H1 (cell line): ENCODE measurements around the gene RUFY3. TPM values are rescaled to one million over a fixed set of nuclear protein-coding genes. Genes with fewer than 3 reads are reported as not detected.

ENCODE experiments used
- CTCF ChIA-PET: fragments of 300-600 bp; sonication (Branson Sonifier 250); formaldehyde crosslinking; loops from one replicate; lab custom pipeline; 2021; ENCODE audit not compliant: partially characterized antibody; lab: Charles Lee
- POLR2A ChIA-PET: fragments of 300-600 bp; sonication (Branson Sonifier 250); formaldehyde crosslinking; loops from one replicate; lab custom pipeline; 2021; ENCODE audit warnings: inconsistent platforms; ENCODE audit not compliant: partially characterized antibody; lab: Charles Lee
- DNase-seq, 2 experiments: peaks; one replicate each; pipeline versions ENCODE4 v3.0.0 to v3.0.0-alpha.2; 2010 to 2022; ENCODE audit warnings: low spot score in 2 of 2, low read depth in 1 of 2, mixed read lengths in 1 of 2
- FAIRE-seq: peaks from 2 replicates; lab custom pipeline; 2011; peaks lifted over from hg19 to GRCh38; lab: Jason Lieb, UNC
- H2AFZ ChIP-seq: 2 replicates; pipeline ENCODE4 v1.8.1; 2012; ENCODE audit warnings: low read length, inconsistent platforms
- H2AK5ac ChIP-seq: 2 replicates; pipeline ENCODE4 v1.6.1; 2013; ENCODE audit warnings: low read depth, low read length
- H2BK120ac ChIP-seq: replicated peaks from 2 replicates; pipeline ENCODE3; 2013; ENCODE audit warnings: low read depth, low read length, inconsistent platforms
- H2BK12ac ChIP-seq: 2 replicates; pipeline ENCODE4 v1.6.1; 2013; ENCODE audit warnings: low read depth, low read length
- H2BK15ac ChIP-seq: 2 replicates; pipeline ENCODE4 v1.6.1; 2013; ENCODE audit warnings: low read length
- H2BK20ac ChIP-seq: 2 replicates; pipeline ENCODE4 v1.6.1; 2013; ENCODE audit warnings: low read length
- H2BK5ac ChIP-seq: 2 replicates; pipeline ENCODE4 v1.6.1; 2013; ENCODE audit warnings: low read depth, low read length
- H3K14ac ChIP-seq: 2 replicates; pipeline ENCODE4 v1.6.1; 2013; ENCODE audit warnings: inconsistent platforms; ENCODE audit not compliant: insufficient read length
- H3K18ac ChIP-seq: 2 replicates; pipeline ENCODE4 v1.6.1; 2013; ENCODE audit warnings: low read length; ENCODE audit errors: extremely low read depth
- H3K23ac ChIP-seq: 2 replicates; pipeline ENCODE4 v1.6.1; 2013; ENCODE audit warnings: inconsistent platforms; ENCODE audit not compliant: insufficient read length
- H3K23me2 ChIP-seq: 2 replicates; pipeline ENCODE4 v1.6.1; 2013; ENCODE audit warnings: low read depth, low read length
- H3K27ac ChIP-seq: 2 replicates; pipeline ENCODE4 v1.6.1; 2011; ENCODE audit warnings: low read depth, low read length, inconsistent platforms
- H3K27me3 ChIP-seq, 4 experiments: replicated peaks in 1 of 4; 1 replicate in 1 of 4; 2 replicates in 3 of 4; pipeline versions ENCODE4 v1.6.1 to v1.8.1; 2011 to 2013; ENCODE audit warnings: low read length in 3 of 4, mild to moderate bottlenecking in 3 of 4, inconsistent platforms in 2 of 4, mixed read lengths in 2 of 4, moderate library complexity in 1 of 4; ENCODE audit not compliant: control insufficient read depth in 3 of 4, insufficient read depth in 3 of 4; ENCODE audit errors: extremely low read depth in 1 of 4
- H3K36me3 ChIP-seq, 4 experiments: 2 replicates each; pipeline versions ENCODE4 v1.6.1 to v1.8.1; 2011 to 2013; ENCODE audit warnings: mild to moderate bottlenecking in 4 of 4, low read length in 3 of 4, moderate library complexity in 2 of 4, control low read depth in 1 of 4, inconsistent platforms in 1 of 4; ENCODE audit not compliant: insufficient read depth in 4 of 4, control insufficient read depth in 2 of 4
- H3K4ac ChIP-seq: replicated peaks from 2 replicates; pipeline ENCODE3; 2013; ENCODE audit warnings: low read length, low read depth, mixed read lengths, inconsistent platforms; ENCODE audit not compliant: insufficient read length
- H3K4me1 ChIP-seq, 4 experiments: replicated peaks in 1 of 4; 1 replicate in 1 of 4; 2 replicates in 3 of 4; pipeline versions ENCODE4 v1.6.1 to v1.8.1; 2011 to 2013; ENCODE audit warnings: low read length in 3 of 4, inconsistent platforms in 2 of 4, mixed read lengths in 1 of 4; ENCODE audit not compliant: insufficient read depth in 4 of 4, control insufficient read depth in 3 of 4
- H3K4me2 ChIP-seq, 2 experiments: 2 replicates each; pipeline versions ENCODE4 v1.6.1 to v1.8.1; 2011 to 2013; ENCODE audit warnings: low read depth in 2 of 2, low read length in 2 of 2, control low read depth in 1 of 2, inconsistent platforms in 1 of 2, mild to moderate bottlenecking in 1 of 2; ENCODE audit not compliant: insufficient read depth in 1 of 2
- H3K4me3 ChIP-seq, 4 experiments: fragments of 200-600, 300-600 bp in 1 of 4; sonication (generic), shearing (Covaris generic), sonication (Bioruptor Twin) in 1 of 4; 2 replicates each; pipeline versions ENCODE4 v1.5.1 to v1.8.1; 2011 to 2016; ENCODE audit warnings: low read length in 4 of 4, low read depth in 3 of 4, control low read depth in 2 of 4, inconsistent platforms in 2 of 4, mild to moderate bottlenecking in 2 of 4, mixed read lengths in 1 of 4, moderate library complexity in 1 of 4; ENCODE audit not compliant: insufficient read depth in 2 of 4; ENCODE audit errors: extremely low read depth in 1 of 4
- H3K56ac ChIP-seq: replicated peaks from 2 replicates; pipeline ENCODE3; 2013; ENCODE audit warnings: low read depth, mild to moderate bottlenecking, mixed read lengths, low read length, inconsistent platforms; ENCODE audit not compliant: insufficient read length
- H3K79me1 ChIP-seq: 2 replicates; pipeline ENCODE4 v1.6.1; 2013; ENCODE audit warnings: low read depth, low read length, control low read depth
- H3K79me2 ChIP-seq, 2 experiments: 2 replicates each; pipeline versions ENCODE4 v1.6.1 to v1.8.1; 2012 to 2013; ENCODE audit warnings: low read length in 2 of 2, mild to moderate bottlenecking in 2 of 2, inconsistent platforms in 1 of 2; ENCODE audit not compliant: insufficient read depth in 2 of 2, control insufficient read depth in 1 of 2
- H3K9ac ChIP-seq, 4 experiments: replicated peaks in 1 of 4; 1 replicate in 1 of 4; 2 replicates in 3 of 4; pipeline versions ENCODE4 v1.6.1 to v1.8.1; 2011 to 2013; ENCODE audit warnings: low read depth in 3 of 4, low read length in 3 of 4, control low read depth in 2 of 4, mild to moderate bottlenecking in 2 of 4, moderate library complexity in 2 of 4, inconsistent platforms in 1 of 4; ENCODE audit errors: extremely low read depth in 1 of 4
- H3K9me3 ChIP-seq, 2 experiments: 2 replicates each; pipeline versions ENCODE4 v1.6.1 to v1.8.1; 2012 to 2013; ENCODE audit warnings: mild to moderate bottlenecking in 2 of 2, moderate library complexity in 2 of 2, control low read depth in 1 of 2, inconsistent platforms in 1 of 2, low read depth in 1 of 2, low read length in 1 of 2, mixed read lengths in 1 of 2; ENCODE audit not compliant: insufficient read depth in 2 of 2
- H4K20me1 ChIP-seq, 2 experiments: replicated peaks in 1 of 2; 2 replicates each; pipeline versions ENCODE3 to v1.8.1; 2011 to 2013; ENCODE audit warnings: inconsistent platforms in 2 of 2, low read length in 2 of 2, mild to moderate bottlenecking in 1 of 2; ENCODE audit not compliant: insufficient read depth in 2 of 2, control insufficient read depth in 1 of 2
- H4K5ac ChIP-seq: 2 replicates; pipeline ENCODE4 v1.6.1; 2013; ENCODE audit warnings: low read length, low read depth, mixed read lengths, inconsistent platforms; ENCODE audit not compliant: insufficient read length
- H4K8ac ChIP-seq: 2 replicates; pipeline ENCODE4 v1.8.0; 2013; ENCODE audit warnings: mild to moderate bottlenecking, moderate library complexity, low read length, inconsistent platforms; ENCODE audit not compliant: insufficient read depth; ENCODE audit errors: extremely low read depth
- H4K91ac ChIP-seq: replicated peaks from 2 replicates; pipeline ENCODE3; 2013; ENCODE audit warnings: low read length, mixed read lengths, inconsistent platforms; ENCODE audit not compliant: insufficient read length
- BACH1 ChIP-seq: IDR thresholded peaks from 2 replicates; pipeline ENCODE4 v1.6.1; 2012; ENCODE audit warnings: low read length, improper control_type of control experiment
- BRCA1 ChIP-seq: IDR thresholded peaks from 2 replicates; pipeline ENCODE4 v1.6.1; 2012; ENCODE audit warnings: low read depth, low read length, improper control_type of control experiment
- CTBP2 ChIP-seq: IDR thresholded peaks from 2 replicates; pipeline ENCODE4 v1.7.0; 2011; ENCODE audit warnings: borderline replicate concordance, mild to moderate bottlenecking, moderate library complexity, mixed read lengths, low read length; ENCODE audit not compliant: insufficient read depth, insufficient read length
- EP300 ChIP-seq, 2 experiments: IDR thresholded peaks; 1 replicate in 1 of 2; 2 replicates in 1 of 2; pipeline ENCODE4 v1.6.1; 2011 to 2012; ENCODE audit warnings: low read depth in 2 of 2, low read length in 2 of 2, mild to moderate bottlenecking in 2 of 2, borderline replicate concordance in 1 of 2, inconsistent platforms in 1 of 2, moderate library complexity in 1 of 2
- FOSL1 ChIP-seq: IDR thresholded peaks from 2 replicates; pipeline ENCODE4 v1.6.1; 2011; ENCODE audit warnings: mild to moderate bottlenecking, low read depth, low read length, moderate library complexity; ENCODE audit not compliant: insufficient read depth
- GABPA ChIP-seq: IDR thresholded peaks from 2 replicates; pipeline ENCODE4 v1.6.1; 2011; ENCODE audit warnings: mild to moderate bottlenecking, low read length, moderate library complexity, borderline replicate concordance; ENCODE audit not compliant: insufficient read depth
- JUN ChIP-seq: IDR thresholded peaks from 2 replicates; pipeline ENCODE4 v1.6.1; 2011; ENCODE audit warnings: low read depth, mild to moderate bottlenecking, improper control_type of control experiment, low read length
- KDM4A ChIP-seq: IDR thresholded peaks from one replicate; pipeline ENCODE4 v1.7.1; 2012; ENCODE audit warnings: low read depth, mild to moderate bottlenecking, moderate library complexity, low read length, inconsistent platforms; ENCODE audit not compliant: severe bottlenecking
- NRF1 ChIP-seq: IDR thresholded peaks from 2 replicates; pipeline ENCODE4 v1.6.1; 2011; ENCODE audit warnings: mild to moderate bottlenecking, low read depth, low read length, improper control_type of control experiment
- TBP ChIP-seq: IDR thresholded peaks from 2 replicates; pipeline ENCODE4 v1.6.1; 2011; ENCODE audit warnings: low read depth, low read length, improper control_type of control experiment
- WGBS, 2 experiments: shearing (Covaris generic) in 1 of 2; methylation state at CpG; one replicate each; pipeline versions ENCODE4 v1.1.6 to v1.1.7; 2013 to 2015; ENCODE audit warnings: low lambda C conversion rate in 2 of 2, mixed read lengths in 2 of 2, inconsistent platforms in 1 of 2, low coverage in 1 of 2, missing lambda C conversion rate in 1 of 2; ENCODE audit not compliant: insufficient replicate concordance in 2 of 2, insufficient coverage in 1 of 2, insufficient read length in 1 of 2; ENCODE audit errors: extremely low coverage in 1 of 2, missing lambda C conversion rate in 1 of 2; 5-methylcytosine and 5-hydroxymethylcytosine counted together
- polyA plus RNA-seq, 7 experiments: library from polyadenylated mRNA; depleted of rRNA in 3 of 7; stranded (reverse) in 5 of 7; unstranded in 2 of 7; fragments of >200 nt in 5 of 7; fragments of 200-250 nt in 2 of 7; gene quantifications; 1 replicate in 5 of 7; 2 replicates in 1 of 7; 4 replicates in 1 of 7; pipeline versions ENCODE4 v1.2.1 to v1.2.3, GENCODE V29; 2011 to 2013; ENCODE audit warnings: missing spikeins in 2 of 7, mixed read lengths in 2 of 7
- total RNA-seq: library from RNA; stranded (reverse); fragmentation: NEBNext Ultra II Directional; extraction: Animal tissue kit (Norgen Biotek cat#: 25700); gene quantifications from 2 replicates; pipeline ENCODE4 v1.2.1, GENCODE V29; 2021
- TF ChIP-seq, protein P1 (sequence below): IDR thresholded peaks from 2 replicates; pipeline ENCODE4 v1.6.1; 2011; ENCODE audit warnings: low read depth, mild to moderate bottlenecking, low read length; ENCODE audit not compliant: insufficient read depth

The RUFY3 gene
- total and polyA plus RNA-seq, 2 of the 8 experiments (the other 6 are each of a cell fraction or from before 2014, with no cell fraction given), result 7.8 to 33.1 TPM

DNA sequence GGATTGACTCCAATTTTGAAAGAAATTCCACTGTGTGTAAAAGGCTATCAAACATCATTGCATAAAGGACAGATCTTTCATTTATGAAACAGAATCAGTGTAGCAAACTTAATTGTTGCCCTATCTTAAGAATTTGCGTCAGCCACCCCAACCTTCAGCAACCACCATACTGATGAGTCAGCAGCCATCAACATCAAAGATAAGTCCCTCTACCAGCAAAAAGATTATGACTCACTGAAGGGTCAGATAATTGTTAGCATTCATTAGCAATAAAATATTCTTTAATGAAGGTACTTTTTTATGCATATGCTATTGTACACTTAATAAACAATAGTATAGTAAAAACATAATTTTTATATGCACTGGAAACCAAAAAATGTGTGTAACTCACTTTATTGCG, 133.7 kb downstream of the RUFY3 start:
- no peak overlapping the region for H3K4ac ChIP-seq
- H3K27ac ChIP-seq, result no peak overlapping the region
- no peaks in the 10 kb centered on the region for H3K23me2 ChIP-seq
- no peak overlapping the region for H3K56ac ChIP-seq
- no peak overlapping the region for H3K4me2 ChIP-seq
- no peak overlapping the region for H2AK5ac ChIP-seq
- no peak overlapping the region for H3K9ac ChIP-seq
- H2BK12ac ChIP-seq, result no peak overlapping the region
- no peak overlapping the region for H3K4me3 ChIP-seq
- no peak overlapping the region for H2BK5ac ChIP-seq
- H3K79me1 ChIP-seq, result no peaks in the 10 kb centered on the region
- H4K91ac ChIP-seq, result no peak overlapping the region
- ChIA-PET CTCF (no interaction called here), POLR2A (no interaction called here)
- 0 out of 7 replicates have a peak, but pooled peaks cover 0 to 2% (median 0%) of the 10 kb centered on the region in 4 experiments for H3K4me1 ChIP-seq
- TF ChIP-seq FOSL1, result no peak
- TF ChIP-seq BRCA1, result no peak
- no peak for TF ChIP-seq GABPA
- TF ChIP-seq, protein P1, sequence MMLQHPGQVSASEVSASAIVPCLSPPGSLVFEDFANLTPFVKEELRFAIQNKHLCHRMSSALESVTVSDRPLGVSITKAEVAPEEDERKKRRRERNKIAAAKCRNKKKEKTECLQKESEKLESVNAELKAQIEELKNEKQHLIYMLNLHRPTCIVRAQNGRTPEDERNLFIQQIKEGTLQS, result no peak
- TF ChIP-seq KDM4A, result no peak
- TF ChIP-seq JUN, result no peak
- no peak for TF ChIP-seq CTBP2
- no peak for TF ChIP-seq EP300 (IDR thresholded peaks at IDR 0.05; ENCODE audit: borderline replicate concordance in 1 of 2, low read depth in 2 of 2, low read length in 2 of 2)
- TF ChIP-seq NRF1, result no peak
- TF ChIP-seq BACH1, result no peak
- TF ChIP-seq TBP, result no peak
- H3K9me3 ChIP-seq, result no peaks in the 10 kb centered on the region
- H4K8ac ChIP-seq, result no peak overlapping the region
- 97% methylated on average over 2 of the region's 2 CpGs; no CpG with 5 or more reads in 1 of the 2 experiments for WGBS, 2 experiments
- DNase-seq (no peak), FAIRE-seq (no peak)
- H3K18ac ChIP-seq, result no peak overlapping the region
- no peak overlapping the region for H2BK120ac ChIP-seq
- no peaks in the 10 kb centered on the region for H4K20me1 ChIP-seq
- no peaks in the 10 kb centered on the region for H3K27me3 ChIP-seq
- no peak overlapping the region for H3K23ac ChIP-seq
- no peaks in the 10 kb centered on the region for H3K79me2 ChIP-seq
- H4K5ac ChIP-seq, result no peak overlapping the region
- H2BK15ac ChIP-seq, result no peak overlapping the region
- H2AFZ ChIP-seq, result no peak overlapping the region
- no peak overlapping the region for H3K14ac ChIP-seq
- H2BK20ac ChIP-seq, result no peak overlapping the region
- H3K36me3 ChIP-seq, result no peaks in the 10 kb centered on the region
